H9 (cell line): ENCODE data around the gene ALPI. TPM values are rescaled to one million over a fixed set of nuclear protein-coding genes. Genes with fewer than 3 reads are reported as not detected.
A peak's percentile ranks its signal among the peaks of the same experiment; 100 is the strongest.

Experiments used
- DNase-seq: peaks from one replicate; pipeline ENCODE4 v3.0.0-alpha.2; 2017
- H2AFZ ChIP-seq: one replicate; pipeline ENCODE4 v1.6.1; 2013; ENCODE audit warnings: mild to moderate bottlenecking, low read length, control low read depth, moderate library complexity
- H2AK5ac ChIP-seq: 2 replicates; pipeline ENCODE4 v1.6.1; 2013; ENCODE audit warnings: low read length, control low read depth, mixed read lengths; ENCODE audit not compliant: insufficient read length
- H2BK120ac ChIP-seq: one replicate; pipeline ENCODE4 v1.6.1; 2013; ENCODE audit warnings: low read depth, mild to moderate bottlenecking, low read length, control low read depth, inconsistent platforms; ENCODE audit not compliant: poor library complexity, severe bottlenecking
- H2BK12ac ChIP-seq: 2 replicates; pipeline ENCODE4 v1.6.1; 2013; ENCODE audit warnings: low read length, control low read depth, mixed read lengths, low read depth; ENCODE audit not compliant: insufficient read length
- H2BK15ac ChIP-seq: 2 replicates; pipeline ENCODE4 v1.6.1; 2013; ENCODE audit warnings: low read depth, low read length, control low read depth
- H2BK20ac ChIP-seq: one replicate; pipeline ENCODE4 v1.6.1; 2013; ENCODE audit warnings: low read depth, mild to moderate bottlenecking, low read length, control low read depth, inconsistent platforms; ENCODE audit not compliant: poor library complexity, severe bottlenecking
- H2BK5ac ChIP-seq: 2 replicates; pipeline ENCODE4 v1.6.1; 2013; ENCODE audit warnings: low read length, control low read depth, mixed read lengths; ENCODE audit not compliant: insufficient read length
- H3K14ac ChIP-seq: 2 replicates; pipeline ENCODE4 v1.6.1; 2013; ENCODE audit warnings: low read length, control low read depth; ENCODE audit not compliant: insufficient read depth
- H3K18ac ChIP-seq: 2 replicates; pipeline ENCODE4 v1.6.1; 2013; ENCODE audit warnings: low read depth, mild to moderate bottlenecking, mixed read lengths, low read length, control low read depth; ENCODE audit not compliant: insufficient read length
- H3K23ac ChIP-seq: 2 replicates; pipeline ENCODE4 v1.6.1; 2013; ENCODE audit warnings: low read length, control low read depth, mixed read lengths, low read depth; ENCODE audit not compliant: insufficient read length
- H3K23me2 ChIP-seq: 2 replicates; pipeline ENCODE4 v1.6.1; 2013; ENCODE audit warnings: low read depth, mild to moderate bottlenecking, mixed read lengths, low read length, control low read depth; ENCODE audit not compliant: insufficient read length, poor library complexity, severe bottlenecking
- H3K27ac ChIP-seq: 2 replicates; pipeline ENCODE4 v1.5.1; 2013; ENCODE audit warnings: low read length, control low read depth, mixed read lengths, low read depth; ENCODE audit not compliant: insufficient read length
- H3K27me3 ChIP-seq: 2 replicates; pipeline ENCODE4 v1.6.1; 2013; ENCODE audit warnings: low read length, control low read depth, inconsistent platforms; ENCODE audit not compliant: insufficient read depth
- H3K4ac ChIP-seq: 2 replicates; pipeline ENCODE4 v1.6.1; 2013; ENCODE audit warnings: low read depth, mild to moderate bottlenecking, control low read depth, inconsistent platforms, low read length, moderate library complexity
- H3K4me1 ChIP-seq: 2 replicates; pipeline ENCODE4 v1.6.1; 2013; ENCODE audit warnings: low read length, control low read depth, inconsistent platforms; ENCODE audit not compliant: insufficient read depth
- H3K4me2 ChIP-seq: 2 replicates; pipeline ENCODE4 v1.6.1; 2013; ENCODE audit warnings: low read length, control low read depth, mixed read lengths; ENCODE audit not compliant: insufficient read length, insufficient read depth
- H3K56ac ChIP-seq: 2 replicates; pipeline ENCODE4 v1.6.1; 2013; ENCODE audit warnings: low read depth, mild to moderate bottlenecking, mixed read lengths, low read length, control low read depth; ENCODE audit not compliant: insufficient read length
- H3K79me1 ChIP-seq: 2 replicates; pipeline ENCODE4 v1.6.1; 2013; ENCODE audit warnings: low read depth, mild to moderate bottlenecking, moderate library complexity, low read length, control low read depth, inconsistent platforms; ENCODE audit not compliant: insufficient read depth, poor library complexity, severe bottlenecking
- H3K79me2 ChIP-seq: 2 replicates; pipeline ENCODE4 v1.6.1; 2013; ENCODE audit warnings: low read length, control low read depth, inconsistent platforms; ENCODE audit not compliant: insufficient read depth
- H3K9ac ChIP-seq: 2 replicates; pipeline ENCODE4 v1.6.1; 2013; ENCODE audit warnings: low read length, control low read depth, mixed read lengths; ENCODE audit not compliant: insufficient read length; ENCODE audit errors: extremely low read depth
- H3K9me3 ChIP-seq: one replicate; pipeline ENCODE4 v1.6.1; 2013; ENCODE audit warnings: low read depth, low read length, inconsistent platforms; ENCODE audit not compliant: control insufficient read depth
- H3T11ph ChIP-seq: one replicate; pipeline ENCODE4 v1.6.1; 2013; ENCODE audit warnings: mild to moderate bottlenecking, low read length, control low read depth, inconsistent platforms
- H4K20me1 ChIP-seq: one replicate; pipeline ENCODE4 v1.6.1; 2013; ENCODE audit not compliant: control insufficient read depth, insufficient read length, insufficient read depth
- H4K5ac ChIP-seq: 2 replicates; pipeline ENCODE4 v1.6.1; 2013; ENCODE audit warnings: low read depth, mild to moderate bottlenecking, mixed read lengths, low read length, control low read depth; ENCODE audit not compliant: insufficient read length
- H4K8ac ChIP-seq: replicated peaks from 2 replicates; pipeline ENCODE4 v1.6.1; 2013; ENCODE audit warnings: low read length, control low read depth, mixed read lengths, low read depth; ENCODE audit not compliant: insufficient read length
- H4K91ac ChIP-seq: 2 replicates; pipeline ENCODE4 v1.6.1; 2013; ENCODE audit warnings: low read depth, mild to moderate bottlenecking, moderate library complexity, mixed read lengths, low read length, control low read depth; ENCODE audit not compliant: insufficient read length
- H3K27ac Mint-ChIP-seq, 3 experiments: 2 replicates in 2 of 3; 3 replicates in 1 of 3; pipeline ENCODE4 v1.8.0; 2020 to 2021; ENCODE audit warnings: mixed read lengths in 3 of 3, mild to moderate bottlenecking in 1 of 3, moderate library complexity in 1 of 3
- H3K27me3 Mint-ChIP-seq: 2 replicates; pipeline ENCODE4 v1.8.0; 2021; ENCODE audit warnings: low read depth, mild to moderate bottlenecking, moderate library complexity, mixed read lengths
- H3K36me3 Mint-ChIP-seq, 3 experiments: 2 replicates in 2 of 3; 3 replicates in 1 of 3; pipeline ENCODE4 v1.8.0; 2020 to 2021; ENCODE audit warnings: low read depth in 3 of 3, mixed read lengths in 3 of 3; ENCODE audit not compliant: insufficient read depth in 1 of 3
- H3K4me1 Mint-ChIP-seq, 2 experiments: 2 replicates each; pipeline ENCODE4 v1.8.0; 2020; ENCODE audit warnings: mixed read lengths in 2 of 2
- H3K4me3 Mint-ChIP-seq, 2 experiments: 2 replicates in 1 of 2; 3 replicates in 1 of 2; pipeline ENCODE4 v1.8.0; 2020 to 2021; ENCODE audit warnings: mild to moderate bottlenecking in 2 of 2, mixed read lengths in 2 of 2, moderate library complexity in 1 of 2
- H3K9me3 Mint-ChIP-seq, 2 experiments: 2 replicates in 1 of 2; 3 replicates in 1 of 2; pipeline ENCODE4 v1.8.0; 2020; ENCODE audit warnings: mild to moderate bottlenecking in 2 of 2, mixed read lengths in 2 of 2, moderate library complexity in 1 of 2
- WGBS: extraction: QIAGEN DNeasy Blood & Tissue Kit; methylation state at CpG from one replicate; pipeline ENCODE4 v1.1.7; 2013; ENCODE audit warnings: missing lambda C conversion rate, low lambda C conversion rate, mixed read lengths; ENCODE audit not compliant: insufficient read length; ENCODE audit errors: extremely low coverage; 5-methylcytosine and 5-hydroxymethylcytosine counted together
- total RNA-seq: library from RNA; stranded (reverse); gene quantifications from 2 replicates; pipeline ENCODE4 v1.2.1, GENCODE V29; 2021
- TF ChIP-seq, protein P1 (sequence below): fragments of 200-600 bp; sonication (generic); conservative IDR thresholded peaks from 3 replicates; pipeline ENCODE4 v1.8.0; 2021; ENCODE audit warnings: antibody characterized with exemption, mild to moderate bottlenecking

Gene ALPI
- total RNA-seq, 1 experiment from 2014 or later = not detected

DNA sequence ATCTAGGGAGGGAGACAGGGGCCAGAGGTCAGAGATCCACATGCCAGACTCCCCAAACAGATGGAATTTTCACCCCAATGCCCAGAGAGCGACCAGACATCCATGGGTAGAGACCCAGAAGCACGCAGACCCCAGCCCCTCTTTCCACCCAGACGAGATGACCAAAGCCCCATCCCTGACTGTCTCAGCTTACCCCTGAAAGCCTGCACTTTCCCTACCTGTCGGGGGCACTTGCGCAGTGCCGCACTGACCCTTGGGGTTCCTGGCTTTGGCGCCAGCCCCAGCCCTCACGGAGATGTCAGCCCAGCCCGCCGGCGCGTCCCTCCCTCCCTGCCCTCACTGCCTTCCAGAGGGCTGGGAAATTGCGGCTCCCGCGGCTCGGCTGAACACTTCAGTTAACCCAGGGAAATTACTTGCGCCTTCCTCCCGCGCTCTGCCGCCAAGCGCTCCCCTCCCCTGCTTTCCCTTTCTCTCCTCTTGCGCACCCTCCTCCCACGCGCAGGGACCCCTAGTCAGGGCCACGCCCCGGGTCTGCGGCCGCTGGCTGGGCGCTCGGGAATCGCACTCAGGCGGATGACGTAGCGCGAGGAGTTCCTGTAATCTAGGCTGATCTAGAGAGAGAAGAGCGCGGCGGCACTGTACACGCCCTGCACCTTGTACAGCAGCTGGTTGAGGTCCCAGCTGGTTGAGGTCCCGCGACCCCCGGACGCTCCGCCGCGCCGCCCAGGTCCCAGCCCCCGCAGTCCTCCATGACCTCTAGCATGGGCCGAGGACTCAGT, 37.3 kb upstream of the ALPI start:
- Histone ChIP-seq H3T11ph (no peak overlapping the region), H3K4me2 (peak overlapping the region; percentile 81), H3K14ac (peak overlapping the region; percentile 81), H4K20me1 (peaks cover 7% of the 10 kb centered on the region), H3K27ac (no peak overlapping the region), H2BK12ac (no peak overlapping the region), H2AK5ac (no peak overlapping the region), H3K23me2 (peaks cover 23% of the 10 kb centered on the region), H3K27me3 (peaks cover 28% of the 10 kb centered on the region; the same call in 1 of the 2 replicates), H2BK120ac (no peak overlapping the region), H3K9ac (no peak overlapping the region), H3K4me1 (peaks cover 2% of the 10 kb centered on the region; the same call in 1 of the 2 replicates), H3K4ac (no peak overlapping the region), H2AFZ (no peak overlapping the region), H3K79me2 (no peaks in the 10 kb centered on the region), H3K23ac (no peak overlapping the region), H3K18ac (peak overlapping the region; percentile 5), H3K9me3 (no peaks in the 10 kb centered on the region), H3K79me1 (no peaks in the 10 kb centered on the region), H4K8ac (no peak overlapping the region), H3K56ac (no peak overlapping the region), H2BK5ac (no peak overlapping the region), H2BK15ac (no peak overlapping the region), H2BK20ac (no peak overlapping the region), H4K5ac (no peak overlapping the region), H4K91ac (no peak overlapping the region)
- WGBS = no CpG with 5 or more reads among the region's 49 CpGs
- peak overlapping the region; percentile 83 to 84 for H3K4me3 Mint-ChIP-seq
- H3K36me3 Mint-ChIP-seq = peaks cover 9 to 75% (median 46%) of the 10 kb centered on the region in 3 experiments
- peaks cover 14% of the 10 kb centered on the region in 2 experiments for H3K9me3 Mint-ChIP-seq
- peaks cover 56% of the 10 kb centered on the region for H3K27me3 Mint-ChIP-seq
- peak overlapping the region in 1 of 3 experiments; percentile 15; a peak in 1 of 7 replicates for H3K27ac Mint-ChIP-seq
- H3K4me1 Mint-ChIP-seq = peaks cover 33% of the 10 kb centered on the region in 2 experiments
- no peak for DNase-seq
- TF ChIP-seq, protein P1, sequence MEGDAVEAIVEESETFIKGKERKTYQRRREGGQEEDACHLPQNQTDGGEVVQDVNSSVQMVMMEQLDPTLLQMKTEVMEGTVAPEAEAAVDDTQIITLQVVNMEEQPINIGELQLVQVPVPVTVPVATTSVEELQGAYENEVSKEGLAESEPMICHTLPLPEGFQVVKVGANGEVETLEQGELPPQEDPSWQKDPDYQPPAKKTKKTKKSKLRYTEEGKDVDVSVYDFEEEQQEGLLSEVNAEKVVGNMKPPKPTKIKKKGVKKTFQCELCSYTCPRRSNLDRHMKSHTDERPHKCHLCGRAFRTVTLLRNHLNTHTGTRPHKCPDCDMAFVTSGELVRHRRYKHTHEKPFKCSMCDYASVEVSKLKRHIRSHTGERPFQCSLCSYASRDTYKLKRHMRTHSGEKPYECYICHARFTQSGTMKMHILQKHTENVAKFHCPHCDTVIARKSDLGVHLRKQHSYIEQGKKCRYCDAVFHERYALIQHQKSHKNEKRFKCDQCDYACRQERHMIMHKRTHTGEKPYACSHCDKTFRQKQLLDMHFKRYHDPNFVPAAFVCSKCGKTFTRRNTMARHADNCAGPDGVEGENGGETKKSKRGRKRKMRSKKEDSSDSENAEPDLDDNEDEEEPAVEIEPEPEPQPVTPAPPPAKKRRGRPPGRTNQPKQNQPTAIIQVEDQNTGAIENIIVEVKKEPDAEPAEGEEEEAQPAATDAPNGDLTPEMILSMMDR = no peak
